A673 (cell line): ENCODE data around the gene PRSS22.

Experiments used
- EZH2 ChIP-seq: fragments of 200-600 bp; sonication (generic); IDR thresholded peaks from 2 replicates; pipeline ENCODE4 v1.6.1; 2017; ENCODE audit warnings: borderline replicate concordance, low read depth, mild to moderate bottlenecking, mixed read lengths, antibody characterized with exemption, low read length; ENCODE audit not compliant: poor library complexity, severe bottlenecking
- TF ChIP-seq, protein P1 (sequence below): fragments of 300-800, 200-600 bp; sonication (generic); conservative IDR thresholded peaks from 2 replicates; pipeline ENCODE4 v1.5.1; 2017; ENCODE audit warnings: low read depth, mild to moderate bottlenecking, antibody characterized with exemption, low read length, moderate library complexity, mixed read lengths

GRCh38 chr16:2808181-2808580, 49.8 kb downstream of the PRSS22 start:
- TF ChIP-seq, protein P1, sequence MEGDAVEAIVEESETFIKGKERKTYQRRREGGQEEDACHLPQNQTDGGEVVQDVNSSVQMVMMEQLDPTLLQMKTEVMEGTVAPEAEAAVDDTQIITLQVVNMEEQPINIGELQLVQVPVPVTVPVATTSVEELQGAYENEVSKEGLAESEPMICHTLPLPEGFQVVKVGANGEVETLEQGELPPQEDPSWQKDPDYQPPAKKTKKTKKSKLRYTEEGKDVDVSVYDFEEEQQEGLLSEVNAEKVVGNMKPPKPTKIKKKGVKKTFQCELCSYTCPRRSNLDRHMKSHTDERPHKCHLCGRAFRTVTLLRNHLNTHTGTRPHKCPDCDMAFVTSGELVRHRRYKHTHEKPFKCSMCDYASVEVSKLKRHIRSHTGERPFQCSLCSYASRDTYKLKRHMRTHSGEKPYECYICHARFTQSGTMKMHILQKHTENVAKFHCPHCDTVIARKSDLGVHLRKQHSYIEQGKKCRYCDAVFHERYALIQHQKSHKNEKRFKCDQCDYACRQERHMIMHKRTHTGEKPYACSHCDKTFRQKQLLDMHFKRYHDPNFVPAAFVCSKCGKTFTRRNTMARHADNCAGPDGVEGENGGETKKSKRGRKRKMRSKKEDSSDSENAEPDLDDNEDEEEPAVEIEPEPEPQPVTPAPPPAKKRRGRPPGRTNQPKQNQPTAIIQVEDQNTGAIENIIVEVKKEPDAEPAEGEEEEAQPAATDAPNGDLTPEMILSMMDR: no peak
- no peak for TF ChIP-seq EZH2
